ENCODE measurements around the gene ELOB.

ELOB gene

DNA sequence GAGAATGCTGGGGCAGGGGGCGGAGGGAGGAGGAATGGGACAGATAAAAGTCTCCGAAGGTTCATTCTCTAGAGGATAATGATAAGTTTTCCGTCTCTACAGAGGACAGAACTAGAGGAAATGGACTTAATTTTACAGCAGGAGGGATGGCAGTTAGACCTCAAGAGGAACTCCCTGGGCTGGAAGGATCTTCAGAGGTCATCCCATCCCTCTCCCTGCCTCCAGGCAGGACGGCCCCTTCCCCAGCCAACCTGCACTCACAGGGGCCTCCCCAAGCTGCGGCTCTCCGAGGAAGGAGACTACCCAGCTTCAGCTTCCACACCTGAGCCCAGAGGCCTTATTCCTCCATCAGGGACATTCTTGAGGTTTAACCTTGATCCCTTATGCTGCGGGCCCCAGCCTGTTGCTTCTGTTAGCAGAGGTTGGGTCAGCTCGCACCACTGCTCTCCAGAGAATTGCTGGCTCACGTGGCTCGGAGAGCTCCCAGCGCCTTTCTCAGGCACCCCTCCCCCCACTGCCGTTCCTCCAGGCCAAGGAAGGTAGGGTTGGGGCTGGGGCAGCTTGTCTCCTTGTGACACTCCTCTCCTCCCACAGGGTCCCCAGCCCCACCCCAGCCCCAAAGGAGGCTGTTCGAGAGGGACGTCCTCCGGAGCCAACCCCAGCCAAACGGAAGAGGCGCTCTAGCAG, 8.5 kb downstream of the ELOB start:
- no peak for DNase-seq (ENCODE audit: low read depth in 3 of 3)

DNA sequence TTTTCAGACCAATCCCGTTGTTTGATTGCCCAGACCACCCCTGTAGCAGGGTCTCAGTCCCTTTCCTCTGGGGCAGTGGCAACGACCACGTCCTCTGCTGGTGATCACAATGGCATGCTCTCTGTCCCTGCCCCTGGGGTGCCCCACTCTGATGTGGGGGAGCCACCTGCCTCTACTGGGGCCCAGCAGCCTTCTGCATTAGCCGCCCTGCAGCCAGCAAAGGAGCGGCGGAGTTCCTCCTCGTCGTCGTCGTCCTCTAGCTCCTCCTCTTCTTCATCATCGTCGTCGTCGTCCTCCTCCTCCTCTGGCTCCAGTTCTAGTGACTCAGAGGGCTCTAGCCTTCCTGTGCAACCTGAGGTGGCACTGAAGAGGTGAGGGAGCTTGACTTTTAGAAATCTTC, 9.2 kb downstream of the ELOB start:
- no peak for DNase-seq (ENCODE audit: low read depth in 3 of 3)

DNA sequence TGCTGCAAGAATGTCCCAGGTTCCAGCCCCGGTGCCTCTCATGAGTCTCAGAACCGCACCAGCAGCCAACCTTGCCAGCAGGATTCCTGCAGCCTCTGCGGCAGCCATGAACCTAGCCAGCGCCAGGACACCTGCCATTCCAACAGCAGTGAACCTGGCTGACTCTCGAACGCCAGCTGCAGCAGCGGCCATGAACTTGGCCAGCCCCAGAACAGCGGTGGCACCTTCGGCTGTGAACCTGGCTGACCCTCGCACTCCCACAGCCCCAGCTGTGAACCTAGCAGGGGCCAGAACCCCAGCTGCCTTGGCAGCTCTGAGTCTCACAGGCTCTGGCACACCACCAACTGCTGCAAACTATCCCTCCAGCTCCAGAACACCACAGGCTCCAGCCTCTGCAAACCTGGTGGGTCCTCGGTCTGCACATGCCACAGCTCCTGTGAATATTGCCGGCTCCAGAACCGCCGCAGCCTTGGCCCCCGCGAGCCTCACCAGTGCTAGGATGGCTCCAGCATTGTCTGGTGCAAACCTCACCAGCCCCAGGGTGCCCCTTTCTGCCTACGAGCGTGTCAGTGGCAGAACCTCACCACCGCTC, 9.8 kb downstream of the ELOB start:
- no peak for DNase-seq (ENCODE audit: low read depth in 3 of 3)

DNA sequence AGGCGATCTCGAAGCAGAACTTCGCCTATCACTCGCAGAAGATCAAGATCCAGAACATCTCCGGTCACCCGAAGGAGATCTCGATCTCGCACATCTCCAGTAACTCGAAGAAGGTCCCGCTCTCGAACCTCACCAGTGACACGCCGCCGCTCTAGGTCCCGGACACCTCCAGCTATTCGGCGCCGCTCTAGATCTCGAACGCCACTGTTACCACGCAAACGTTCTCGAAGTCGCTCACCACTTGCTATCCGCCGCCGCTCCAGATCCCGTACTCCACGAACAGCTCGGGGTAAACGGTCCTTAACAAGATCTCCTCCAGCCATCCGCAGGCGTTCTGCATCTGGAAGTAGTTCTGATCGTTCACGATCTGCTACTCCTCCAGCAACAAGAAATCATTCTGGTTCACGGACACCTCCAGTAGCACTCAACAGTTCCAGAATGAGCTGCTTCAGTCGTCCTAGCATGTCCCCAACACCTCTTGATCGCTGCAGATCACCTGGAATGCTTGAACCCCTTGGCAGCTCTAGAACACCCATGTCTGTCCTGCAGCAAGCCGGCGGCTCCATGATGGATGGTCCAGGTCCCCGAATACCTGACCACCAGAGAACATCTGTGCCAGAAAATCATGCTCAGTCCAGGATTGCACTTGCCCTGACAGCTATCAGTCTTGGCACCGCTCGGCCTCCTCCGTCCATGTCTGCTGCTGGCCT, 10.5 kb downstream of the ELOB start:
- no peak for DNase-seq (ENCODE audit: low read depth in 3 of 3)

DNA sequence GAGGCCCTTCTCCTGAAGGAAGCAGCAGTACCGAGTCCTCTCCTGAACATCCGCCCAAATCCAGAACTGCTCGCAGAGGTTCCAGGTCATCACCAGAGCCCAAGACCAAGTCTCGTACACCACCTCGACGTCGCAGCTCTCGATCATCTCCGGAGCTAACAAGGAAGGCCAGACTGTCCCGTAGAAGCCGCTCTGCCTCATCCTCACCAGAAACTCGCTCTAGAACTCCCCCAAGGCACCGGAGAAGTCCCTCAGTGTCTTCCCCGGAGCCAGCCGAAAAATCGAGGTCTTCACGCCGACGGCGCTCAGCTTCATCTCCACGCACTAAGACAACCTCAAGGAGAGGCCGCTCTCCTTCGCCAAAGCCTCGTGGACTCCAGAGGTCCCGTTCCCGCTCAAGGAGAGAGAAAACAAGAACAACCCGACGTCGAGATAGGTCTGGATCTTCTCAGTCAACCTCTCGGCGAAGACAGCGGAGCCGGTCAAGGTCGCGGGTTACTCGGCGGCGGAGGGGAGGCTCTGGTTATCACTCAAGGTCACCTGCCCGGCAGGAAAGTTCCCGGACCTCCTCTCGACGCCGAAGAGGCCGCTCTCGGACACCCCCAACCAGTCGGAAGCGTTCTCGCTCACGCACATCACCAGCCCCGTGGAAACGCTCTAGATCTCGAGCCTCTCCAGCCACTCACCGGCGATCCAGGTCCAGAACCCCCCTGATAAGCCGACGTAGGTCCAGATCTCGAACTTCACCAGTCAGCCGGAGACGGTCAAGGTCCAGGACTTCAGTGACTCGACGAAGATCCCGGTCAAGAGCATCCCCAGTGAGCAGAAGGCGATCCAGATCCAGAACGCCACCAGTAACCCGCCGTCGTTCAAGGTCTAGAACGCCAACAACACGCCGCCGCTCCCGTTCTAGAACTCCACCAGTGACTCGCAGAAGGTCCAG, 11.3 kb downstream of the ELOB start:
- DNase-seq (ENCODE audit: low read depth in 3 of 3) = no peak

DNA sequence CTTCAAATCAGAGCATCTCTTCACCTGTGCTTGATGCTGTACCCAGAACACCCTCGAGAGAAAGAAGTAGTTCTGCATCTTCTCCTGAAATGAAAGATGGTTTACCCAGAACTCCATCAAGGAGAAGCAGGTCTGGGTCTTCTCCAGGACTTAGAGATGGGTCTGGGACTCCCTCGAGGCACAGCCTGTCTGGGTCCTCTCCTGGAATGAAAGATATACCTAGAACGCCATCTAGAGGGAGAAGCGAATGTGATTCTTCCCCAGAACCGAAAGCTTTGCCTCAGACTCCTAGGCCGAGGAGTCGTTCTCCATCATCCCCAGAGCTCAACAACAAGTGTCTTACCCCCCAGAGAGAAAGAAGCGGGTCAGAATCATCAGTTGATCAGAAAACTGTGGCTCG, 12.4 kb downstream of the ELOB start:
- no peak for DNase-seq (ENCODE audit: low read depth in 3 of 3)

DNA sequence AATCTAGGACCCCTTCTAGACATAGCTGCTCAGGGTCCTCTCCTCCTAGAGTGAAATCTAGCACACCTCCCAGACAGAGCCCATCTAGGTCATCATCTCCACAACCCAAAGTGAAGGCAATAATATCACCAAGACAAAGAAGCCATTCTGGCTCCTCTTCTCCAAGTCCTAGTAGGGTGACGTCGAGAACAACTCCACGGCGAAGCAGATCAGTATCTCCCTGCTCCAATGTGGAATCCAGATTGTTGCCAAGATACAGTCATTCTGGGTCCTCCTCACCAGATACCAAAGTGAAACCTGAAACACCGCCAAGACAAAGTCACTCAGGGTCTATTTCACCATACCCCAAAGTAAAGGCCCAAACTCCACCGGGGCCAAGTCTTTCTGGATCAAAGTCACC, 13.9 kb downstream of the ELOB start:
- no peak for DNase-seq (ENCODE audit: low read depth in 3 of 3)

DNA sequence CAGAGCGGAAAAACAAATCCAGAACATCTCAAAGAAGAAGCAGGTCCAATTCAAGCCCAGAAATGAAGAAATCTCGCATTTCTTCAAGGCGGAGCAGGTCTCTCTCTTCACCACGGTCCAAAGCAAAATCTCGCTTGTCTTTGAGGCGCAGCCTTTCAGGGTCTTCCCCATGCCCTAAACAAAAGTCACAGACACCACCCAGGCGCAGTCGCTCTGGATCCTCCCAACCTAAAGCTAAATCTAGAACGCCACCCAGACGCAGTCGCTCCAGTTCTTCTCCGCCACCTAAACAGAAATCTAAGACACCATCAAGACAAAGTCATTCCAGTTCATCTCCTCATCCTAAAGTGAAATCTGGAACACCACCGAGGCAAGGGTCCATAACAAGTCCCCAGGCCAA, 14.4 kb downstream of the ELOB start:
- DNase-seq (ENCODE audit: low read depth in 3 of 3) = no peak

DNA sequence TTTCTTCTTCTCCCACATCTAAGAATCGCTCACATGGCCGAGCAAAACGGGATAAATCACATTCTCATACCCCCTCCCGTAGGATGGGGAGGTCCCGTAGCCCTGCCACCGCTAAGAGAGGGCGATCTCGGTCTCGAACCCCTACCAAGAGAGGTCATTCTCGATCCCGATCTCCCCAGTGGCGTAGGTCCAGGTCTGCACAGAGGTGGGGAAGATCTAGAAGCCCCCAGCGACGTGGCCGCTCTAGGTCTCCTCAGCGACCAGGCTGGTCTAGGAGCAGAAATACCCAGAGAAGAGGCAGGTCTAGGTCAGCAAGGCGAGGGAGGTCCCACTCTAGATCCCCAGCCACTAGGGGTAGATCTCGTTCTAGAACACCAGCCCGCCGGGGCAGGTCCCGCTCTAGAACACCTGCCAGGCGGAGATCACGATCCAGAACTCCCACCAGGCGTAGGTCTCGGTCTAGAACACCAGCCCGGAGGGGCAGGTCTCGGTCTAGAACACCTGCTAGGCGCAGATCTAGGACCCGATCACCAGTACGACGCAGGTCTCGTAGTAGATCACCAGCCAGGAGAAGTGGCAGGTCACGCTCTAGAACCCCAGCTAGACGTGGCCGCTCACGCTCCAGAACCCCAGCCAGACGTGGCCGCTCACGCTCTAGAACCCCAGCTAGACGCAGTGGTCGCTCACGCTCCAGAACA, 15.0 kb downstream of the ELOB start:
- DNase-seq (ENCODE audit: low read depth in 3 of 3) = no peak

DNA sequence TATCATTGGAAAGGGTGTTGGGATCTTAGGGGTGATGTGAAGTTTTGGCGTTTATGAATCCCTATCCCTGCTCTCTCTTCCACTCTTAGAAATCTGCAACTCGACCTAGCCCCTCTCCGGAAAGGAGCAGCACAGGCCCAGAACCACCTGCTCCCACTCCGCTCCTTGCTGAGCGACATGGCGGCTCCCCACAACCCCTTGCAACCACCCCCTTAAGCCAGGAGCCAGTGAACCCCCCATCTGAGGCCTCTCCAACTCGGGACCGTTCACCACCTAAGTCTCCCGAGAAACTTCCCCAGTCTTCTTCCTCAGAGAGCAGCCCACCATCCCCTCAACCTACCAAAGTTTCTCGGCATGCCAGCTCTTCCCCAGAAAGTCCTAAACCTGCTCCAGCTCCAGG, 15.6 kb downstream of the ELOB start:
- DNase-seq (ENCODE audit: low read depth in 3 of 3) = no peak

DNA sequence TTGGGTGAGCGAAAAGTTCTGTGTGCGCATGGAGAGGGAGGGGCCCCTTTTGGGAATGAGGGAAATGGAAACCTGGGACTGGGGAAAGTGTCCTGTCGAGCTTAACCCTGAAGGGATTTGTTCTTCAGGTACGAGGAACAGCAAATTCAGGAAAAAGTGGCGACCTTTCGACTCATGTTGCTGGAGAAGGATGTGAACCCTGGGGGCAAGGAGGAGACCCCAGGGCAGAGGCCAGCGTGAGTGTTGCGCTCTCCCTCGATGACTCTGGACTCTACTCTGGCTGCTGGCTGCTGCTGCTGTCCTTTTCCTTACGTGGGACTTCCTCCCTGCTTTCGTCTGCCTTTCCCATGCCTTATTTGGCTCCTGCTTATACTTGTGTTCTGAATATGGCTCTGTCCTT, 19.7 kb downstream of the ELOB start:
- no peak for DNase-seq (ENCODE audit: low read depth in 3 of 3)

DNA sequence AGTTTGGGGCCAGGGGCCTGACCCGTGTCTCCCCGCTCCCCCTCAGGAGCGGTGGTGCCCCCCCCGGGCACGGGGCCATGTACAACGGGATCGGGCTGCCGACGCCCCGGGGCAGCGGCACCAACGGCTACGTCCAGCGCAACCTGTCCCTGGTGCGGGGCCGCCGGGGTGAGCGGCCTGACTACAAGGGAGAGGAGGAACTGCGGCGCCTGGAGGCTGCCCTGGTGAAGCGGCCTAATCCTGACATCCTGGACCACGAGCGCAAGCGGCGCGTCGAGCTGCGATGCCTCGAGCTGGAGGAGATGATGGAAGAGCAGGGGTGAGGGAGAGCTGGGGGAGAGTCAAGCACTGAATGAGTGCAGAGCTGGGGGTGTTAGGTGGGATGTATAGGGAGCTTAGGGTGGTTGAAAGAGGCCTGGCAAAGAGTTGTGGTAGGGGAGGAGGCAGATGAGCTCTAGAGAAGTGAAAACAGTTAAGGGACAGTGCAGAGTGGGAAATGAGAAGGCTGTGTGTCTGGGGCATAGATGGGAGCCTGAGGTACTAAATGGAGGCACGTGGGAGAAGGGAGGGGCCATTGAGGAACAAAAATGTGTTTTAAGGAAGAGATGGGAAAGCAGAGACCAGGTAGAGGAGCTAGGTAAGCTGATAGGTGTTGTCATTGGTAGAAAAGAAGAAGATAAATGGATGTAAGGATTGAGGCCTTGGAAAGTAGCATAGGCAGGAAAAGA, 20.6 kb downstream of the ELOB start:
- no peak for DNase-seq (ENCODE audit: low read depth in 3 of 3)

DNA sequence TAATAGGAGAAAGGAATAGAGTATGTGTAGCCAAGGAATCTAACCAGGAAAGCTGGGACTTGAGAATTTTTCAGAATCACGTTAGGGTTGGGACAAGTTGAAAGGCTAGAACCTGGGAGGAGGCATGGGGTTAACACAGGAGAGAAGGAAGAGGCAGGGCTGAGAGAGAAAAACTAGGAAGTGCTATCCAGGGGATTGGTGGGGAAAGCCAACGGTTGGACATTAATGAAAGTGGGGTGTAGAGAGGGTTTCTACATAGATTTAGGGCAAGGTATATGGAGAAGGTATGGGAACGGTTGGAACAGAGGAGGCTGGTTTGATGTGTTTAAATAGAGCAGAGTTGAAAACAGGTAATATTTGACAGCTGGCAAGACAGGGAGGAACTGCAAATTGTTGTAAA, 21.9 kb downstream of the ELOB start:
- DNase-seq (ENCODE audit: low read depth in 3 of 3) = no peak

DNA sequence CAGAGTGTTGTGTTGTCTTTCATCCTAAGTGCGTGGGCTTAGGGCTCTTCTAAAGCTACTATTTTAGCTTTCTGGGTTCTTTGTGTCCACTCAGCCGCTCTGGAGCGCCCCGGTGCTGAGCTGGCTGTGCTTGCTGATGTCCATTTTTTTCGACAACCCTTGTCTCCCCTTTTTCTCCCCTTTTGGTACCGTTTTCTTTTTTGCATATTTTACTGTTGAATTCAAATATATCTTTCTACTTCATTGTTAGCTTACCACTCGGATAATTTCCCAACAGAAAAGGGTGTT, 23.4 kb downstream of the ELOB start:
- no peak for DNase-seq (ENCODE audit: low read depth in 3 of 3)

DNA sequence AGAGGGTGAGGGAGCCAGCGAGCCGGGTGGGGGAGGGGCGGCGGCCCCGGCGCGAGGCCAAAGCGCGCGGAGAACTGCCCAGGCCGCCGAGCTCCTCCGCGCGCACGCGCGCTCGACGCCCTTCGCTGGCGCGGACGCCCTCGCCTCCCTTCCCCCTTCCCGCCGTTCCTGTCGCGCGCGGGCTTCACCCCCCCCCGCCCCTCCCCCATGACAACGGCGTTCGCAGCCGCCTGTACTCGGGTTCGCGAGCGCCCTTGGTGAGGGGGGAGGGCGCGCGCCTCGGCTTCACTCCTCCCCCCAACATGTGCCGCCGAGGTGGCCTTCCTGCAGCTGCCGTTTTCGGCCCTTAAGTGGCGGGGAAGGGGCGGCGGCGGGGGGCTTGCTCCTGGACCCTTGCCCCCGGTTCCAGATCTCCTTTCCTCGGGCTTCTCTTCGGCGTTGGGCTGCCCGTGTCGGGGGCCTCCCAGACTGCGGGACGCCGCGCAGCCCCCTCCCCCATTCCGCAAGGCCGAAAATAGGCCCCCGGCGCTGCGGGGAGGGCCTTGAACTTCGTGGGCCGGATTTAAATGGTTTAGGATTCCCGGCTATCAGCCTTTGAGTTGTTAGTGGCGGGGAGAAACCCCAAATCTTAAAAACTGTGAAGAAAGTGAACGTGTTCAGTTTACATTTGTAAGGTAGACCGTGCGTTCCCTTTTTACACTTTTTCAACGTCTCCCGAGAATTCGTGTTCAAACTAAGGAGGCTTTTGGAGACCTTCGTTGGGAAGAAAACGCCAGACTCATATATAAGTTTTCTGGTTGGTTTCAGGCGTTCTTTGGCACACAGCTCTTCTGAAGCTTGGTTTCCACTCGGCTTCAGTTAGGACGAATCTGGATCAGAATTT, 24.0 kb downstream of the ELOB start:
- peak; percentile 27 to 77 (median 53) for DNase-seq (ENCODE audit: low read depth in 3 of 3)

DNA sequence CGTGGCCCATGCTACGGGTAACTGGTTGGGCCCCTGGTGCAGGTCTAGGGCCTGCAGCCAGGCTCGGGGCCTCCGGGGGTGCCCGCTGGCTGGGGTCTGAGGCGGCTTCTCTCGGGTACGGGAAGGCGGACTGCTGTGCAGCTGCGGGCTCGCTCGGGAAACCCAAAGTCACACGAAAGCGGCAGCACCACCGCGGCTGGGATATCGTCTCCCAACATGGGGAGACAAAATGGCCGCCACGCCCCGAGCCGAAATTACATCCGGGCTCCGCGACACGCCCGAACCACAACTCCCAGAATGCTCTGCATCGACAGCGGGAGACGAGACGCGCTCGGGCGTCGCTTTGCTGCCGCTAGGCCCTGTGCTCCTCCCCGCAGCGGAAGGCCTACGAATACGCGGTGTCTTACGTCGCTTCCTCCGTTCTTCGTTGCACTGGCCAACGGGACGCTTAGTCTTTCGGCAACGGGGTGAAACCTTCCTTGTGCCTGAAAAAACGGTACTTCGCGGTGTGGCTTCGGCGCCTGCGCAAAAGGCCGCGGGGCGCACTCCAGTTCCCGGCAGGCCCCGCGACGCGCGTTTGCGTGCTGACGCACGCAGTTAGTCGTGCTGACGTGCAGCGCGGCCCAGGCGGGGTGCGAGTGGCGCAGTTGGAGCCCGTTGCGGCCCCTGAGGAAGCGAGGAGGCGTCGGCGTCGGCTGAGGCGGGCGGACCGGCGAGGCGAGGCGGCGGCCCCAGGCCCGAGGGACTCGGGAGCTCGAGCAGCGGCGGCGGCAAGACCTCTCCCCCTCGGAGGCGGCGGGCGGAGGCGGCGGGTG, 24.8 kb downstream of the ELOB start, which contains the start of gene SRRM2:
Gene SRRM2, plus strand, starts transcription at position 604 of the 815 bp plus-strand sequence. CDS start 3,727 bp downstream, outside the sequence.
- peak; percentile 88 to 93 (median 89) for DNase-seq (ENCODE audit: low read depth in 3 of 3)

DNA sequence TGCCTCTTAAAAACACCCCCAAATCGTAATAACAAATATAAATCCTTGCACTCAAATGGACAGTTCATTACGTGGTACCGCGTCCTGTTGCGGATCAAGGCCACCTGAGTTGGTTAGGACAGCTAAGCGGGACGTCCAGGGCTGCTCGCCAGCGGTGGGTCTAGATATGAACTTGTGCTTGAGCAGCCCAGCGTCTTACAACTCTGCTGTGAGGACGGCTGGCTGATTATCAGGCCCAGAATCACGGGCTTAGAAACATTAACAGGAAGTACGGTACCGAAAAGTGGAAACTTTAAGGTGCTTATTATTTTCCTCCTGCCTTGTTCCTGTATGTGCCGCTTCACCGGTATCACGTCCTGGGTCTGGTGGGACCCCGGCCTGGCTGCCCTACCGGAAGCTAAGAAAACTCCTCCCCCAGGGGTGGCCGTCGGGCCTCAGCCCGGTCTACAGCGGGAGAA, 25.5 kb downstream of the ELOB start:
- no peak for DNase-seq (ENCODE audit: low read depth in 3 of 3)

DNA sequence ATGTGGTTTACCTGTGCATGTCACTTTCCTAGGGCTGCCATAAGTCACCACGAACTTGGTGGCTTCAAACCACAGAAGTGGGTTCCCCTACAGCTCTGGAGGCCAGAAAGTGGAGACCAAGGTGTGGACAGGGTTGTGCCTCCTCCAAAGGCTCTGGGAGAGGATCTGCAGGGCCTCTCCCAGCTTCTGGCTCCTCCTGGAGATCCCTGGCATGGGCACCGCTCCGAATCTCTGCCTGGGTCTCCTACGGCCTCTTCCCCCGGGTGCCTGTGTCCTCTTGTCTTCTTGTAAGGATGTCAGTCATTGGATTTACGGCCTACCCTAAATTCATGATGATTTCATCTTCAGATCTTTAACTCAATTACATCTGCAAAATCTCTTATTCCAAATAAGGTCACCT, 27.1 kb downstream of the ELOB start:
- no peak for DNase-seq (ENCODE audit: low read depth in 3 of 3)

DNA sequence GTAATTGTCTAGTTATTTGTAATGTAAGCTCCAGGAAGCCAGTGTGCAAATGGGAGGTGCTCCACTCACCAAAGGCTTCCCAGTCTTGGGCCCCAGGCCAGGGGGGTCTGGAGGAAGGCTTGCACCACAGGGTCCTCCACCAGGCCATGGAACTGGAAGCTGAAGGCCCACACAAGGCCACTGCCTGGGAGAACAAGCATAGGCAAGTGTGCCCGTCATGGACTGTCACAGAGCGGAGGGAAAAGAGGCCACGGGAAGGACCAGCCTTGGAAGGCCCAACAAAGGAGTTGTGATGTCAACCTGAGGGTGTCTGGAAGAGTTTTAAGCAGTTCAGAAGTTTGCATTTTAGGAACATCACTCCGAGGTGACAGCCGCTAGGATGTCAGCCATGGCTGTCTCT, 27.6 kb downstream of the ELOB start:
- no peak for DNase-seq (ENCODE audit: low read depth in 3 of 3)

All from stimulated activated CD4-positive, alpha-beta T cell treated with anti-CD3 and anti-CD28 coated beads, TNF-alpha, amount 100 ng/mL, for 24 hours (primary cell).